Measurements from ENCODE around the gene HS6ST1.

DNA sequence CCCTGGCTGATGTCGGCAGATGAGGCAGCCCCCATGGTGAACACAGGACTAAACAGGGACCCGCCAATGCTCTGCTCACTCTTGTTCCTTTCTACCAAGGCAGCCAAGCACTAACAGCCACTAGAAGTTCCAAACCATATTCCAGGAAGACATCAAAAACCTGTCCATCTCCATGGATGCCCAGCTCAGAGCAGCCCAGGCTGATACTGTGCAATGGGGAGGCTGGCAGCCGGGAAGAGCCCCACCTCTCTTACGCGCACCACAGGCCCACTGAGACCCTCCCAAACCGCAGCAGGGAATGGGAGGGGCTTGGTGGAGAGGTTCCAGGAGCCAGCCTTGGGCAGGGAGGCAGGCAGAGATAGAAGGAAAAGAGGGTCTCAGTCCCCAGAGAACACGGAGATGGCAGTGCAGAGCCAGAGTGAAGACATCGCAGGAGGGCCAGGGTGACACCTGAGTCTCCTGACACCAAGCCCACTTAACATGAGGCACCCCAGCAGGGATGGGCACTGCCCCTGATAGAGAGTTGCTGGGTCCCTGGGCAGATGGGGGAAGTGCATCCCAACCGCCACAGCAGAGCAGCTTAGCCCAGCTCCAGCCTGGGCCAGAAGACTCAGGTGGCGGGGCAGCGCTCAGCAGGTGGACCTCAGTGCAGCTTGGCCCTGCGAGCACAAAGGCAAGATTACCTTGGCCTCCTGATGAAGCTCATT lies 3.4 kb downstream of the HS6ST1 start:
- TF ChIP-seq RAD21 (IDR thresholded peaks at IDR 0.05), result no peak
- TF ChIP-seq RXRA (IDR thresholded peaks at IDR 0.05), result no peak
- TF ChIP-seq, protein P1, sequence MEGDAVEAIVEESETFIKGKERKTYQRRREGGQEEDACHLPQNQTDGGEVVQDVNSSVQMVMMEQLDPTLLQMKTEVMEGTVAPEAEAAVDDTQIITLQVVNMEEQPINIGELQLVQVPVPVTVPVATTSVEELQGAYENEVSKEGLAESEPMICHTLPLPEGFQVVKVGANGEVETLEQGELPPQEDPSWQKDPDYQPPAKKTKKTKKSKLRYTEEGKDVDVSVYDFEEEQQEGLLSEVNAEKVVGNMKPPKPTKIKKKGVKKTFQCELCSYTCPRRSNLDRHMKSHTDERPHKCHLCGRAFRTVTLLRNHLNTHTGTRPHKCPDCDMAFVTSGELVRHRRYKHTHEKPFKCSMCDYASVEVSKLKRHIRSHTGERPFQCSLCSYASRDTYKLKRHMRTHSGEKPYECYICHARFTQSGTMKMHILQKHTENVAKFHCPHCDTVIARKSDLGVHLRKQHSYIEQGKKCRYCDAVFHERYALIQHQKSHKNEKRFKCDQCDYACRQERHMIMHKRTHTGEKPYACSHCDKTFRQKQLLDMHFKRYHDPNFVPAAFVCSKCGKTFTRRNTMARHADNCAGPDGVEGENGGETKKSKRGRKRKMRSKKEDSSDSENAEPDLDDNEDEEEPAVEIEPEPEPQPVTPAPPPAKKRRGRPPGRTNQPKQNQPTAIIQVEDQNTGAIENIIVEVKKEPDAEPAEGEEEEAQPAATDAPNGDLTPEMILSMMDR (IDR thresholded peaks at IDR 0.05; ENCODE audit: low read depth, low read length, missing input control), result no peak
- TF ChIP-seq YY1 (IDR thresholded peaks at IDR 0.05), result no peak
- TF ChIP-seq GABPA (IDR thresholded peaks at IDR 0.05 in 1 of 2, conservative IDR thresholded peaks at IDR 0.05 in 1 of 2), result no peak
- TF ChIP-seq, protein P2, sequence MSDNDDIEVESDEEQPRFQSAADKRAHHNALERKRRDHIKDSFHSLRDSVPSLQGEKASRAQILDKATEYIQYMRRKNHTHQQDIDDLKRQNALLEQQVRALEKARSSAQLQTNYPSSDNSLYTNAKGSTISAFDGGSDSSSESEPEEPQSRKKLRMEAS (IDR thresholded peaks at IDR 0.05), result no peak
- TF ChIP-seq, protein P3, sequence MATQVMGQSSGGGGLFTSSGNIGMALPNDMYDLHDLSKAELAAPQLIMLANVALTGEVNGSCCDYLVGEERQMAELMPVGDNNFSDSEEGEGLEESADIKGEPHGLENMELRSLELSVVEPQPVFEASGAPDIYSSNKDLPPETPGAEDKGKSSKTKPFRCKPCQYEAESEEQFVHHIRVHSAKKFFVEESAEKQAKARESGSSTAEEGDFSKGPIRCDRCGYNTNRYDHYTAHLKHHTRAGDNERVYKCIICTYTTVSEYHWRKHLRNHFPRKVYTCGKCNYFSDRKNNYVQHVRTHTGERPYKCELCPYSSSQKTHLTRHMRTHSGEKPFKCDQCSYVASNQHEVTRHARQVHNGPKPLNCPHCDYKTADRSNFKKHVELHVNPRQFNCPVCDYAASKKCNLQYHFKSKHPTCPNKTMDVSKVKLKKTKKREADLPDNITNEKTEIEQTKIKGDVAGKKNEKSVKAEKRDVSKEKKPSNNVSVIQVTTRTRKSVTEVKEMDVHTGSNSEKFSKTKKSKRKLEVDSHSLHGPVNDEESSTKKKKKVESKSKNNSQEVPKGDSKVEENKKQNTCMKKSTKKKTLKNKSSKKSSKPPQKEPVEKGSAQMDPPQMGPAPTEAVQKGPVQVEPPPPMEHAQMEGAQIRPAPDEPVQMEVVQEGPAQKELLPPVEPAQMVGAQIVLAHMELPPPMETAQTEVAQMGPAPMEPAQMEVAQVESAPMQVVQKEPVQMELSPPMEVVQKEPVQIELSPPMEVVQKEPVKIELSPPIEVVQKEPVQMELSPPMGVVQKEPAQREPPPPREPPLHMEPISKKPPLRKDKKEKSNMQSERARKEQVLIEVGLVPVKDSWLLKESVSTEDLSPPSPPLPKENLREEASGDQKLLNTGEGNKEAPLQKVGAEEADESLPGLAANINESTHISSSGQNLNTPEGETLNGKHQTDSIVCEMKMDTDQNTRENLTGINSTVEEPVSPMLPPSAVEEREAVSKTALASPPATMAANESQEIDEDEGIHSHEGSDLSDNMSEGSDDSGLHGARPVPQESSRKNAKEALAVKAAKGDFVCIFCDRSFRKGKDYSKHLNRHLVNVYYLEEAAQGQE (IDR thresholded peaks at IDR 0.05), result no peak
- TF ChIP-seq FOXA2 (IDR thresholded peaks at IDR 0.05), result no peak
- no peak for TF ChIP-seq HNF4G (IDR thresholded peaks at IDR 0.05)
- TF ChIP-seq, protein P4, sequence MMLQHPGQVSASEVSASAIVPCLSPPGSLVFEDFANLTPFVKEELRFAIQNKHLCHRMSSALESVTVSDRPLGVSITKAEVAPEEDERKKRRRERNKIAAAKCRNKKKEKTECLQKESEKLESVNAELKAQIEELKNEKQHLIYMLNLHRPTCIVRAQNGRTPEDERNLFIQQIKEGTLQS (IDR thresholded peaks at IDR 0.05), result no peak
- TF ChIP-seq FOXA1 (IDR thresholded peaks at IDR 0.05), result no peak
- no peak for TF ChIP-seq TAF1 (conservative IDR thresholded peaks at IDR 0.05)
- TF ChIP-seq, protein P5, sequence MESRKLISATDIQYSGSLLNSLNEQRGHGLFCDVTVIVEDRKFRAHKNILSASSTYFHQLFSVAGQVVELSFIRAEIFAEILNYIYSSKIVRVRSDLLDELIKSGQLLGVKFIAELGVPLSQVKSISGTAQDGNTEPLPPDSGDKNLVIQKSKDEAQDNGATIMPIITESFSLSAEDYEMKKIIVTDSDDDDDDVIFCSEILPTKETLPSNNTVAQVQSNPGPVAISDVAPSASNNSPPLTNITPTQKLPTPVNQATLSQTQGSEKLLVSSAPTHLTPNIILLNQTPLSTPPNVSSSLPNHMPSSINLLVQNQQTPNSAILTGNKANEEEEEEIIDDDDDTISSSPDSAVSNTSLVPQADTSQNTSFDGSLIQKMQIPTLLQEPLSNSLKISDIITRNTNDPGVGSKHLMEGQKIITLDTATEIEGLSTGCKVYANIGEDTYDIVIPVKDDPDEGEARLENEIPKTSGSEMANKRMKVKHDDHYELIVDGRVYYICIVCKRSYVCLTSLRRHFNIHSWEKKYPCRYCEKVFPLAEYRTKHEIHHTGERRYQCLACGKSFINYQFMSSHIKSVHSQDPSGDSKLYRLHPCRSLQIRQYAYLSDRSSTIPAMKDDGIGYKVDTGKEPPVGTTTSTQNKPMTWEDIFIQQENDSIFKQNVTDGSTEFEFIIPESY (IDR thresholded peaks at IDR 0.05), result no peak
